MM.1S (cell line): Measurements from ENCODE around the gene PTPRD.

ENCODE experiments used
- EZH2 ChIP-seq: fragments of 300-600 bp; sonication (generic); optimal IDR thresholded peaks from 2 replicates; pipeline ENCODE3; 2017; ENCODE audit warnings: low read depth, mild to moderate bottlenecking, antibody characterized with exemption, low read length, mixed read lengths
- EZH2phosphoT487 ChIP-seq: fragments of 300-600 bp; sonication (generic); IDR thresholded peaks from 2 replicates; pipeline ENCODE4 v1.6.1; 2018; ENCODE audit warnings: antibody characterized with exemption, low read length
- TF ChIP-seq, protein P1 (sequence below): fragments of 300-600 bp; sonication (generic); IDR thresholded peaks from 2 replicates; pipeline ENCODE4 v1.5.1; 2016; ENCODE audit warnings: antibody characterized with exemption, low read length, mixed read lengths

GRCh38 chr9:10371824-10372223 lies 241.0 kb downstream of the PTPRD start:
- TF ChIP-seq, protein P1, sequence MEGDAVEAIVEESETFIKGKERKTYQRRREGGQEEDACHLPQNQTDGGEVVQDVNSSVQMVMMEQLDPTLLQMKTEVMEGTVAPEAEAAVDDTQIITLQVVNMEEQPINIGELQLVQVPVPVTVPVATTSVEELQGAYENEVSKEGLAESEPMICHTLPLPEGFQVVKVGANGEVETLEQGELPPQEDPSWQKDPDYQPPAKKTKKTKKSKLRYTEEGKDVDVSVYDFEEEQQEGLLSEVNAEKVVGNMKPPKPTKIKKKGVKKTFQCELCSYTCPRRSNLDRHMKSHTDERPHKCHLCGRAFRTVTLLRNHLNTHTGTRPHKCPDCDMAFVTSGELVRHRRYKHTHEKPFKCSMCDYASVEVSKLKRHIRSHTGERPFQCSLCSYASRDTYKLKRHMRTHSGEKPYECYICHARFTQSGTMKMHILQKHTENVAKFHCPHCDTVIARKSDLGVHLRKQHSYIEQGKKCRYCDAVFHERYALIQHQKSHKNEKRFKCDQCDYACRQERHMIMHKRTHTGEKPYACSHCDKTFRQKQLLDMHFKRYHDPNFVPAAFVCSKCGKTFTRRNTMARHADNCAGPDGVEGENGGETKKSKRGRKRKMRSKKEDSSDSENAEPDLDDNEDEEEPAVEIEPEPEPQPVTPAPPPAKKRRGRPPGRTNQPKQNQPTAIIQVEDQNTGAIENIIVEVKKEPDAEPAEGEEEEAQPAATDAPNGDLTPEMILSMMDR = no peak
- TF ChIP-seq EZH2 (no peak), EZH2phosphoT487 (no peak)
